Brain microvascular endothelial cell (primary cell): ENCODE measurements around the gene RERE.

Experiments used
- DNase-seq: peaks from one replicate; pipeline ENCODE4 v3.0.0-alpha.2; 2020
- H3K27ac ChIP-seq: fragments of 250-450 bp; sonication (Bioruptor Pico); 2 replicates; pipeline ENCODE4 v1.5.1; 2020; ENCODE audit warnings: mild to moderate bottlenecking, moderate library complexity
- H3K27me3 ChIP-seq: fragments of 250-450 bp; sonication (Bioruptor Pico); replicated peaks from 2 replicates; pipeline ENCODE4 v1.5.1; 2020; ENCODE audit warnings: mild to moderate bottlenecking
- H3K36me3 ChIP-seq: fragments of 250-450 bp; sonication (Bioruptor Pico); replicated peaks from 2 replicates; pipeline ENCODE4 v1.5.1; 2020; ENCODE audit warnings: mild to moderate bottlenecking
- H3K4me3 ChIP-seq: 2 replicates; pipeline ENCODE4 v1.5.1; 2011; ENCODE audit warnings: low read depth, mild to moderate bottlenecking, control low read depth, low read length, moderate library complexity
- CTCF ChIP-seq: IDR thresholded peaks from 2 replicates; pipeline ENCODE4 v1.5.1; 2011; ENCODE audit warnings: low read depth, mild to moderate bottlenecking, moderate library complexity, low read length, control low read depth, inconsistent platforms; ENCODE audit errors: missing control alignments
- in situ Hi-C: cut with HindIII; loops from 2 replicates; pipeline ENCODE4 v1.10.0; 2017; ENCODE audit warnings: low sequenced_read_pairs, low pct_ligation_motif_present

Gene RERE

GRCh38 chr1:8429549-8430110, 387.8 kb downstream of the RERE start:
- Histone ChIP-seq H3K27ac (no peak overlapping the region), H3K36me3 (no peaks in the 10 kb centered on the region), H3K4me3 (no peak overlapping the region), H3K27me3 (no peaks in the 10 kb centered on the region)
- DNase-seq = no peak
- no peak for TF ChIP-seq CTCF
- in situ Hi-C loops = no loop called here

GRCh38 chr1:8428441-8428840, 389.0 kb downstream of the RERE start:
- in situ Hi-C loops = no loop called here
- TF ChIP-seq CTCF = no peak
- Histone ChIP-seq H3K27me3 (no peaks in the 10 kb centered on the region), H3K27ac (no peak overlapping the region), H3K4me3 (no peak overlapping the region), H3K36me3 (no peaks in the 10 kb centered on the region)
- no peak for DNase-seq

- Histone ChIP-seq H3K27me3 (no peaks in the 10 kb centered on the region), H3K4me3 (no peak overlapping the region), H3K27ac (no peak overlapping the region), H3K36me3 (no peaks in the 10 kb centered on the region)
- no peak for TF ChIP-seq CTCF
- in situ Hi-C loops = no loop called here
- no peak for DNase-seq
These were observed 389.5 kb downstream of the RERE start for GRCh38 chr1:8427986-8428385.

GRCh38 chr1:8427493-8427892, 389.9 kb downstream of the RERE start:
- H3K27me3 ChIP-seq = no peaks in the 10 kb centered on the region
- no peak for TF ChIP-seq CTCF
- in situ Hi-C loops = no loop called here
- H3K27ac ChIP-seq = no peak overlapping the region
- no peak overlapping the region for H3K4me3 ChIP-seq
- DNase-seq = no peak
- no peaks in the 10 kb centered on the region for H3K36me3 ChIP-seq

GRCh38 chr1:8426996-8427395, 390.4 kb downstream of the RERE start:
- H3K36me3 ChIP-seq = no peaks in the 10 kb centered on the region
- no peak overlapping the region for H3K27ac ChIP-seq
- DNase-seq = no peak
- H3K4me3 ChIP-seq = no peak overlapping the region
- no peak for TF ChIP-seq CTCF
- in situ Hi-C loops = no loop called here
- H3K27me3 ChIP-seq = no peaks in the 10 kb centered on the region

- Histone ChIP-seq H3K4me3 (no peak overlapping the region), H3K27me3 (no peaks in the 10 kb centered on the region), H3K27ac (no peak overlapping the region), H3K36me3 (no peaks in the 10 kb centered on the region)
- DNase-seq = no peak
- TF ChIP-seq CTCF = no peak
- in situ Hi-C loops = no loop called here
These were observed 391.7 kb downstream of the RERE start for GRCh38 chr1:8425781-8426161.
